HTR-8/SVneo (cell line): ENCODE measurements around the gene MKNK2.
"Not testable (repeated sequence)": the region's sequence is repeated elsewhere in the genome, so short reads cannot be mapped to it uniquely, and the experiment has no call there.

Experiments used
- DNase-seq: peaks from one replicate; pipeline ENCODE4 v3.0.0; 2011; ENCODE audit warnings: low spot score, mixed read lengths; ENCODE audit not compliant: insufficient read length
- FAIRE-seq: peaks from 2 replicates; lab custom pipeline; 2011; peaks lifted over from hg19 to GRCh38; lab: Jason Lieb, UNC

Gene MKNK2

DNA sequence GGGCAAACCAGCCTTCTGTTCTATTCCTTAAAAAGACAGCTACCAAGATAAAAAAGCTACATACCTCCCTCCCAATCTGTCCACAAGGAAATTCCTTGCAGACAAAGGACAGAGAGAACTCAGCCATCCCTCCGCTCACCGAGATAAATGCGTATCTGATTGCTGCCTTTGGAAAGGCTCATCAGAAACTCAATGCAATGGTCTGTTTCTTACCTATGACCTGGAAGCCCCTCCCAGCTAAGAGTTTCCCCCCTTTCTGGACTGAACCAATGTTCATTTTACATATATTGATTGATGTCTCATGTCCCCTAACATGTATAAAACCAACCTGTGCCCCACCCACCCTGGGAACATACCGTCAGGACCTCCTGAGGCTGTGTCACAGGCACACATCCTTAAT is 47.2 kb downstream of the MKNK2 start:
- DNase-seq (no peak), FAIRE-seq (no peak)

DNA sequence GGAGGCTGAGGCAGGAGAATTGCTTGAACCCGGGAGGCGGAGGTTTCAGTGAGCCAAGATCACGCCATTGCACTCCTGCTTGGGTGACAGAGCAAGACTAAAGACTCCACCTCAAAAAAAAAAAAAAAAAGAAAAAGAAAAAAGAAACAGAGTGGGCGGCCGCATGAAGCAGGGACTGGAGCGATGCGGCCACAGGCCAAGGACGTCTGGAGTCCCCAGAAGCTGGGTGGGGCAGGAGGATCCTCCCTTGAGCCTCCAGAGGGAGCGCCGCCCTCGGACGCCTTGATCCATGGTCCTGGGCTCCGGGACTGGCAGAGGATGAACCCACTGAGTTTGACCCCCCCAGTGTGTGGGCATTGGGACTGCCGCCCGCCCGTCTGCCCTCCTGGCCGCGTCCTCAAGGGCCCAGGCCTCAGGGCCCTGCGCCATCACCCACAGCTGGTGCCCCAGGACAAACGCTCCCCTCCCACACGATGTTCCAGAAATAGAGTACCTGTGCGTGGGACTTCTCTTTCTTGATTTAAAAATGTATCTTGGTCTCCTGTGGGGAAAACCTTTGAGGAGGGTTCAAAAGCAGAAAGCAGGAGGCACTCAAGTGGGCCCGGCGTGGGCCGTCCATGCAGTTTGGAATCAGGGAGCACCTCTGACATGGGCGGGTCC is 51.1 kb downstream of the MKNK2 start:
- DNase-seq: no peak
- FAIRE-seq: no peak

DNA sequence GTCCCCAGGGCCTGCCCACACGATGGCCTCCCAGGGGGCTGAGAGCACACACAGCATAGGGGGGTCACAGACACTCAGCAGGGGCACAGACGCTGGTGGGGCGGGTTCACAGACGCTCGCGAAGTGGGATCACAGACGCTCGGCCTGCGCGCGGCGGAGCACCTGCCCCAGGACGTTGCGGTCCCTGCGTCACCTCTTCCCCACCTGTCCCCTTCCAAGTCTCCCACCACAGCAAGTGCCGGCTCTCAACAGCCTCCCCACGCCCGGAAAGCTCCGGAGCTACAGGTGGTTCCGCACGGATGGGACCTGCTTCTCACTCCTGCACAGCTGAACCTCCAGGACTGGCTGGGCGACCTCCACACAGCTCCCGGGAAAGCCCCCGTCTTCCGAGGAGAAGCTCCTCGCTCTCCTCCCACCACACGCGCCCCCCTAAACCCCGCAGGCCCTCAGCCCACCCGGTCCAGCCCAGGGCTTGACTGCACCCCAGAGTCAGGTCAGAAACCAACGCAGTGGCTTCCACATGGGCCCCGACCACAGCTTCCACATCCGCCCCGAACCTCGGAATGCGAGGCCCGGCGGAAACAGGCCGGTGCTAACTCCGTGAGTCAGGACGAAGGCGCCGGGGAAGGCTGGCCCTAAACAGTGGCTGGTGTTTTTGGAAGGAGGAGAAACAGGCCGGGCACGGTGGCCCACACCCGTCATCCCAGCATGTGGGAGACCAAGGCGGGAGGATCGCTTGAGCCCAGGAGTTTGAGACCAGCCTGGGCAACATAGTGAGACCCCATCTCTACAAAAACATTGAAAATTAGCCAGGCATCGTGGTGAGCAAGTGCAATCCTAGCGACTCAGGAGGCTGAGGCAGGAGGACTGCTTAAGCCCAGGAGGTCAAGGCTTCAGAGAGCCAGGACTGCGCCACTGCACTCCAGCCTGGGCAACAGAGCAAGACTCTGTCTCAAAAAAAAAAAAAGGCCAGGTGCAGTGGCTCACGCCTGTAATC is 52.0 kb downstream of the MKNK2 start:
- no peak for DNase-seq
- no peak for FAIRE-seq

DNA sequence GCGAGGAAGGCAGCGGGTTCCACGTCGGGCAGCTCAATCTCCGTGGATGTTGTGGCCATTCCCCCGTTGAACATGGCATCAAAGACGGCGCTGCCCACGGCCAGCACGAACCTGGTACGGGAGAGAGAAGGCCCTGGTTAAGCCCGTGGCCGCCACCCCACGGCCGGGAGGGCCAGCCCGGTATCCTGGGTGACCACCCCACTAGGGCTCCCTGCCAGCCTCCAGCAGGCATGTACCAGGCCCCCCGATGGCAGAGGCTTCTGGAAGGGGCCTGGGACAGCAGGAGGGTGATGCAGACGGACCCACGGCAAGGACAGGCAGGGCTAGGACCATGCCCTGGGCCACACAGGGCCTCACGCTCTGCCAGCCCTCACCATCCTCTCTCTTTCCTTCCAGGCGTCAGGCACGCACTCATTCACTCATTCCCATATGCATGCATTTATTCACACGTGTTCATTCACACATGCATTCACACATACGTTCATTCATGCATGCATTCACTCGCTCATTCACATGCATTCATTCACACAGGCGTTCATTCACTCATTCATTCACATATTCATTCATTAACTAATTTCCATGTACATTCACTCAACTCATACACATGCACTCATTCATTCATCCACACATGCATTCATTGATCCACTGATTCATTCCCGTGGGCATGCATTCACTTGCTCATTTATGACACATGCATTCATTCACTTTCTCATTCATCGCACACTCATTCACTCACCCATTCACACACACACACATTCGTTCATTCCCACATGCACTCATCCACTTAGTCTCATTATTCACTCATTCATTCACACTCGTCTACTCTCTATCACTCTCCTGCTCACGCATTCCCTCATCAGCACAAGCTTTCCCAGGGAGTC is 53.5 kb downstream of the MKNK2 start:
- FAIRE-seq: no peak
- DNase-seq: no peak

DNA sequence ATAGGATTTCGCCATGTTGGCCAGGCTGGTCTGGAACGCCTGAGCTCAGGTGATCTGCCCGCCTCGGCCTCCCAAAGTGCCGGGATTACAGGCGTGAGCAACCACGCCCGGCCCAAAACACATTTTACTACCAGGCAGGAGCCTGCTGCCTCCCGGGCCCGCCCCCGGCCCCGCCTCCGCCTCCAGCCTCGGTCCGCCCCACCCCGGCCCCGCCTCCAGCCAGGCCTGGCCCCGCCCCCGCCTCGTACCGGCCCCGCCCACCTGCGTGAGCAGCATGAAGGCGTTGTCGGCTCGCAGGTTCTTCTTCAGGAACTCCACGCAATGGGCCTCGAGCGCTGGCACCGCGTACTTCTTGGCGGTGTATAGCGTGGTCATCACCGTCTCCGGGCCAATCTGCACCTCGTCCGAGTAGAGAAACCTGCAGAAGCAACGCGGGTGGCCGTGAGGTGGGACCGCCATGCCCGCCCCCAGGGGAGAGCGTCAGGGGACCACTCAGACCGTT is 58.2 kb downstream of the MKNK2 start:
- FAIRE-seq: no peak
- DNase-seq: no peak

DNA sequence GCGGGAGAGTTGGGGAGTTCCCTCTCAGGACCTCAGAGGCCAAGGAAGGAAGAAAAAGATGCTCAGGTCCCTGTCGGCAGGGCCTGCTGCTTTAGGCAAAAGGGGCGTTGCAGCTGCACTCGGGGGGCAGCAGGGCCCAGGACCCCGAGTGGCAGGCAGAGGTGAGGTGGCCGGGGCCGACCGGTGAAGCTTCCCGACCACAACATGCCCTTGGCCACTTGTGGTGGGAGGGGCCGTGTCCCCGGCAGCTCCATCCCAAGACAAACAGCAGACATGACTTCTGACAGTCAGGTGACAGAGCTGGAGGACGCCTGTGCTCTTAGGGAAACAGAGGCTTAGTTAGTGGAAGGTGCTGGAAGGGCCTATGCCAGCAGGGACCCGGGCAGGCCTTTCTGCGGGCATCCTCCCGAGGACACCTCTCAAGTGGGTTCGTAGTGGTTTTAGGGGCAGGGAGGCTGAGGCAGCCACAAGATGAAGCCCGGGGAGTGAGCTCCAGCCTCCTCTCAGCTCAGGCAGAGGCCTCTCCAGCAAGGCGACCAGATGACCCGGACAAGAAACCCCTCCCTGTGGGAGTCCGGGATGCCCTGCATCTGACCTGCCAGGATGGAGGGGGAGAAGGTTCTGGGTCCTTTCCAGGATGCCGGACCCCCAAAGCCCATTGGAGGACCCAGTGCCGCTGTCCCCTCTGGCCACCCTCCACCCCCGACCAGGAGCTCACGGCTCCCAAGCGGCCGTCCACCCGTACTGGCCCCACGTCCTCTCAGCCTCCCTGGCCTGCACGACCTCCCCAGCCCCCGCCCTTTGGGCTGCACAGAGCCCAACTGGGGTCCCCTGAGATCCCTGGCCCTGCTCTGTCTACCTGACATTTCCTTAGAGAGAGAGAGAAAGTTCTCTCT is 59.8 kb downstream of the MKNK2 start:
- no peak for DNase-seq
- FAIRE-seq: no peak

DNA sequence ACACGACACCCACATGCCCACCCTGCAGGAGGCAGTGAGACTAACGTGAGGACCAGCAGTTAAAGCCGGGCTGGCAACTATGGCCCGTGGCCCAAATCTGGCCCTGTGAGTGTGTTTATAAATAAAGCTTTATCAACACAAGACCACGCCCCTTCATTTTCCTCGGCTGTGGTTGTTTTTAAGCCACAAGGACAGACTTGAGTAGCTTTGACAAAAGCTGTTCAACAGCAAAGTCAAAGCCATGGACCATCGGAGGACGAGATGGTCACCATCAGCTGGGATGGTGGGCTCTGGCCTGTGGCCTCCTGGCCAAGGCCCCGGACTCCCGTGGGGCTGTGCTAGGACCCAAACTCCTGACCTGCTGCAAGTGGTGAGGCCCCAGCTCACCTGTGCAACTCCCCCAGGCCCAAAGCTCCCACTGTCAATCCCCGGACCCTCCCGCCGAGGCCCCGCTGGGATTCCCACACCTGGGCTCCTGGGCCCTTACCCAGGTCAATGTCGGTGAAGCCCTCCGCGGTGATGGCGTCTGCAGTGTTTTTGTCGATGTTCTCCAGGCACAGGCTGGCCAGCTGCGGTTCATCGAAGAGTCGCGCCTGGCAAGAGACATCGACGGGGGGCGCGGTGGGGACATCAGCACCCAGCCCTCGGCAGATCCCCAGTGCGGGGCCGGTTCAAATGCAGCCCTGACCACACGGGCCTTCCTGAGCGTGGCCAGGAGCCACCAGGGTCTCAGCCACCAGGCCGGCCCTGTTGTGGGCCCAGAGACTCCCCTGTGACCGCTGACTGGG is 60.6 kb downstream of the MKNK2 start:
- no peak for DNase-seq
- no peak for FAIRE-seq

DNA sequence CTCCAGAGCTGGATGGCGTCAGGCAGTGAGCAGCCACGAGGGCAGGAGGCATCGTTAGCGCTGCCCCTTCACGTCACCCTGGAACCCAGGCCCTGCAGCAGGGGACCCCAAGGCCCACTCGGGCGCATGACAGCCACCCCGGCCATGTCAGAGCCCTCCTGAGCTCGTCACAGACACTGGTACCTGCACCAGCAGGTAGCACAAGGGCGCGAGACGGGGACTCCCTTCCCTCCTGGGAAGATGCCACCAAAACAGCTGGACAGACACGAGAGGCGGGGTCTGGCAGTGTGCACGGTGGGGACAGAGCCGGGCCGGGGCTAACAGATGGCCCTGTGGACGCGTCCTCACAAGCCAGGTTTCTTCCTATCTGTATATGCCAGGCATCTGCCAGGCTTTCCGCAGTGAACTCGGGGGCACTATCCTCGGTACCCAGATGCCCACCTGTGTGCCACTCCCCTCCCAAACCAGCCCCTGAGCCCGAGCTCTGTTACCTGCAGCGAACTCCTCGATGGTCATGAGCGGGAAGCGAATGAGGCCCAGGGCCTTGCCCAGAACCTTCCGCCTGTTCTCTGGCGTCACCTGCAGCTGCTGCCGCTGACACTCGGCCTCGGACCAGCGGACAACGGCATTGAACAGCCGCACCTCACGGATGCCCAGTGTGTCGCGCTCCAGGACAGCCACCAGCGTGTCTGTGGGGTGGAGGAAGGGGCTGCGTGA is 61.4 kb downstream of the MKNK2 start:
- DNase-seq (no peak), FAIRE-seq (no peak)

DNA sequence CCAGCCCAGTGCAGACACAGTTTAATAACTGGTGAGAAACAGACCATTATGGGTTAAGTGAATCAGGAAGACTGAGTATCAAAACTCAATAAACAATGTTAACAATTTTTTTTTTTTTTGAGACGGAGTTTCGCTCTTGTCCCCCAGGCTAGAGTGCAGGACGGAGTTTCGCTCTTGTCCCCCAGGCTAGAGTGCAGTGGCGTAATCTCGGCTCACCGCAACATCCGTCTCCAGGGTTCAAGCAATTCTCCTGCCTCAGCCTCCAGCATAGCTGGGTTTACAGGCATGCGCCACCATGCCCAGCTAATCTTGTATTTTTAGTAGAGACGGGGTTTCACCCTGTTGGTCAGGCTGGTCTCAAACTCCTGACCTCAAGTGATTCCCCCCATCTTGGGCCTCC is 62.6 kb downstream of the MKNK2 start:
- not testable (repeated sequence) for FAIRE-seq, DNase-seq
